SU-DHL-6 (cell line): ENCODE results near the gene LRRC23.
"Not testable (repeated sequence)": the region's sequence is repeated elsewhere in the genome, so short reads cannot be mapped to it uniquely, and the experiment has no call there.

Experiments
- H2AFZ ChIP-seq: fragments of 200-600 bp; sonication (generic); 2 replicates; pipeline ENCODE4 v1.6.1; 2014; ENCODE audit warnings: low read depth, mild to moderate bottlenecking, moderate library complexity, mixed read lengths, antibody characterized with exemption, low read length; ENCODE audit not compliant: severe bottlenecking
- H3F3A ChIP-seq: fragments of 200-600 bp; shearing (Covaris generic); 2 replicates; pipeline ENCODE4 v1.6.0; 2016; ENCODE audit warnings: antibody characterized with exemption, mild to moderate bottlenecking; ENCODE audit not compliant: insufficient read depth
- H3K27ac ChIP-seq: fragments of 200-600 bp; sonication (generic); 2 replicates; pipeline ENCODE4 v1.5.1; 2016; ENCODE audit warnings: low read depth, mild to moderate bottlenecking, low read length, moderate library complexity, mixed read lengths
- H3K27me3 ChIP-seq: fragments of 200-600 bp; sonication (generic), shearing (Covaris generic); 2 replicates; pipeline ENCODE4 v1.6.0; 2014; ENCODE audit warnings: mild to moderate bottlenecking, low read length
- H3K36me3 ChIP-seq: fragments of 200-600 bp; sonication (generic); 2 replicates; pipeline ENCODE4 v1.6.1; 2014; ENCODE audit warnings: mild to moderate bottlenecking, low read length, mixed read lengths
- H3K4me2 ChIP-seq: fragments of 300-600, 200-600 bp; shearing (Covaris generic), sonication (generic); 2 replicates; pipeline ENCODE4 v1.6.0; 2014; ENCODE audit warnings: low read length, low read depth, mild to moderate bottlenecking; ENCODE audit not compliant: poor library complexity, severe bottlenecking
- H3K4me3 ChIP-seq: fragments of 200-600 bp; sonication (generic); 2 replicates; pipeline ENCODE4 v1.5.1; 2014; ENCODE audit warnings: antibody characterized with exemption, low read length, mild to moderate bottlenecking, mixed read lengths; ENCODE audit not compliant: insufficient read depth, poor library complexity, severe bottlenecking
- H3K79me2 ChIP-seq: fragments of 200-600 bp; sonication (generic); 2 replicates; pipeline ENCODE4 v1.6.1; 2014; ENCODE audit warnings: mild to moderate bottlenecking, low read length, moderate library complexity; ENCODE audit not compliant: insufficient read depth
- H3K9ac ChIP-seq: fragments of 200-600 bp; sonication (generic); 2 replicates; pipeline ENCODE4 v1.7.0; 2014; ENCODE audit warnings: mild to moderate bottlenecking, low read length
- H3K9me2 ChIP-seq: fragments of 200-600 bp; sonication (generic); replicated peaks from 2 replicates; pipeline ENCODE4 v1.6.1; 2014; ENCODE audit warnings: low read length; ENCODE audit not compliant: insufficient read depth
- H3K9me3 ChIP-seq: fragments of 200-600 bp; sonication (generic); 2 replicates; pipeline ENCODE4 v1.6.1; 2014; ENCODE audit warnings: low read length, mixed read lengths; ENCODE audit not compliant: insufficient read depth
- H4K20me1 ChIP-seq: fragments of 200-600 bp; sonication (generic); 2 replicates; pipeline ENCODE4 v1.6.1; 2014; ENCODE audit warnings: low read depth, mild to moderate bottlenecking, antibody characterized with exemption, low read length, moderate library complexity, mixed read lengths
- CTCF ChIP-seq: fragments of 200-600 bp; sonication (generic); IDR thresholded peaks from one replicate; pipeline ENCODE4 v1.5.1; 2017; ENCODE audit warnings: antibody characterized with exemption, mild to moderate bottlenecking, low read length, moderate library complexity; ENCODE audit not compliant: insufficient read depth, poor library complexity, severe bottlenecking
- EZH2phosphoT487 ChIP-seq: fragments of 200-600 bp; sonication (generic), shearing (Covaris generic); conservative IDR thresholded peaks from 2 replicates; pipeline ENCODE4 v1.6.1; 2018; ENCODE audit warnings: mild to moderate bottlenecking, antibody characterized with exemption, low read length, moderate library complexity, mixed read lengths

LRRC23 gene

GRCh38 chr12:6871052-6871957, 33.3 kb upstream of the LRRC23 start:
- H3F3A ChIP-seq = peaks cover 48% of the 10 kb centered on the region
- no peak overlapping the region for H2AFZ ChIP-seq
- H3K79me2 ChIP-seq = peaks cover 19% of the 10 kb centered on the region
- peak overlapping the region; percentile 70 for H3K4me3 ChIP-seq
- peaks cover 3% of the 10 kb centered on the region; the same call in 1 of the 2 replicates for H3K36me3 ChIP-seq
- no peaks in the 10 kb centered on the region for H3K9me3 ChIP-seq
- H3K27me3 ChIP-seq = no peaks in the 10 kb centered on the region
- peak overlapping the region; percentile 82 for H3K9ac ChIP-seq
- no peaks in the 10 kb centered on the region; the same call in 1 of the 2 replicates for H4K20me1 ChIP-seq
- TF ChIP-seq EZH2phosphoT487 (no peak), CTCF (no peak)
- no peaks in the 10 kb centered on the region for H3K9me2 ChIP-seq
- H3K4me2 ChIP-seq = peak overlapping the region; percentile 85
- H3K27ac ChIP-seq = peak overlapping the region; percentile 69

GRCh38 chr12:6872073-6873048, 32.3 kb upstream of the LRRC23 start:
- H3K9ac ChIP-seq = peak overlapping the region; percentile 82
- H3K9me2 ChIP-seq = no peaks in the 10 kb centered on the region
- peaks cover 3% of the 10 kb centered on the region; the same call in 1 of the 2 replicates for H3K36me3 ChIP-seq
- peak; percentile 90 for TF ChIP-seq CTCF
- TF ChIP-seq EZH2phosphoT487 = no peak
- peak overlapping the region; percentile 70 for H3K4me3 ChIP-seq
- H3K27me3 ChIP-seq = no peaks in the 10 kb centered on the region
- peak overlapping the region; percentile 85 for H3K4me2 ChIP-seq
- H3K79me2 ChIP-seq = peaks cover 19% of the 10 kb centered on the region
- H3K27ac ChIP-seq = peak overlapping the region; percentile 69
- no peaks in the 10 kb centered on the region; the same call in 1 of the 2 replicates for H4K20me1 ChIP-seq
- no peak overlapping the region for H2AFZ ChIP-seq
- peaks cover 48% of the 10 kb centered on the region for H3F3A ChIP-seq
- no peaks in the 10 kb centered on the region for H3K9me3 ChIP-seq

- Histone ChIP-seq H3K9ac (peak within 1 kb of the TSS; percentile 82), H2AFZ (peak within 1 kb of the TSS; percentile 78), H3K36me3 (peaks cover 3% of the 10 kb centered on the region; the same call in 1 of the 2 replicates), H3K79me2 (peaks cover 9% of the 10 kb centered on the region), H3K27me3 (no peaks in the 10 kb centered on the region), H3K4me3 (peak within 1 kb of the TSS; percentile 70), H3K4me2 (peak within 1 kb of the TSS; percentile 85), H3K27ac (peak within 1 kb of the TSS; percentile 69), H3K9me2 (no peaks in the 10 kb centered on the region), H3K9me3 (no peaks in the 10 kb centered on the region), H4K20me1 (no peaks in the 10 kb centered on the region; the same call in 1 of the 2 replicates), H3F3A (peaks cover 46% of the 10 kb centered on the region)
- TF ChIP-seq EZH2phosphoT487 = no peak
- no peak for TF ChIP-seq CTCF
Observed at GRCh38 chr12:6873094-6874014, 31.3 kb upstream of the LRRC23 start, which contains the start of gene SPSB2. SPSB2 (minus strand) TSS chr12:6873303; CDS start chr12:6872901, 402 bp downstream.

GRCh38 chr12:6874015-6874368, 30.6 kb upstream of the LRRC23 start:
- Histone ChIP-seq H3K9ac (peak overlapping the region; percentile 82), H3F3A (peaks cover 40% of the 10 kb centered on the region), H3K4me3 (peak overlapping the region; percentile 70), H3K4me2 (peak overlapping the region; percentile 85), H3K27ac (peak overlapping the region; percentile 64), H2AFZ (peak overlapping the region; percentile 78)
- H4K20me1 ChIP-seq, H3K79me2 ChIP-seq, H3K9me3 ChIP-seq, H3K27me3 ChIP-seq, H3K36me3 ChIP-seq, H3K9me2 ChIP-seq: not testable (repeated sequence)
